Testis (tissue), 3 donors: ENCODE data around the gene TCF12. TPM values are rescaled to one million over a fixed set of nuclear protein-coding genes. Genes with fewer than 3 reads are reported as not detected.

Source experiments
- DNase-seq: peaks from one replicate; pipeline ENCODE4 v3.0.0-alpha.2; 2019
- H3K27ac ChIP-seq, 2 donors: fragments of 200-600 bp; sonication (generic); one replicate each; pipeline ENCODE4 v1.5.1; 2019
- H3K27me3 ChIP-seq: fragments of 200-600 bp; sonication (generic); one replicate; pipeline ENCODE4 v1.5.1; 2019
- H3K36me3 ChIP-seq: fragments of 200-600 bp; sonication (generic); one replicate; pipeline ENCODE4 v1.5.1; 2017; ENCODE audit warnings: low read depth; ENCODE audit errors: missing control alignments
- H3K4me1 ChIP-seq: fragments of 200-600 bp; sonication (generic); one replicate; pipeline ENCODE4 v1.5.1; 2019
- H3K4me3 ChIP-seq, 2 donors: fragments of 200-600 bp; sonication (generic); one replicate each; pipeline ENCODE4 v1.5.1; 2017 to 2019
- H3K9me3 ChIP-seq: fragments of 200-600 bp; sonication (generic); one replicate; pipeline ENCODE4 v1.5.1; 2017
- POLR2A ChIP-seq: fragments of 450-650 bp; IDR thresholded peaks from one replicate; pipeline ENCODE4 v1.6.1; 2017; ENCODE audit warnings: antibody characterized with exemption, mild to moderate bottlenecking, moderate library complexity
- WGBS, 2 donors: methylation state at CpG; one replicate each; pipeline ENCODE4 v1.1.5; 2018; 5-methylcytosine and 5-hydroxymethylcytosine counted together
- intact Hi-C: fragments of 100-400 bp; cut with DNase I; formaldehyde crosslinking; loops from one replicate; pipeline ENCODE4 v1.15.1; 2023; ENCODE audit warnings: low total_unique reads
- polyA plus RNA-seq: library from polyadenylated mRNA; stranded (reverse); fragments of 350-450 nt; fragmentation: Illumina TruSeq; extraction: RNeasy Lipid Tissue Mini Kit (QIAGEN cat#74804); gene quantifications from one replicate; pipeline ENCODE4 v1.2.3, GENCODE V29; 2014; ENCODE audit warnings: low read depth, low replicate concordance; ENCODE audit not compliant: insufficient read depth
- total RNA-seq, 2 donors: library from RNA; depleted of rRNA; stranded (reverse); fragments of >200 nt; gene quantifications; one replicate each; pipeline ENCODE4 v1.2.3, GENCODE V29; 2016
- TF ChIP-seq, protein P1 (sequence below), 3 experiments: fragments of 450-650 bp in 2 of 3; fragments of 200-600 bp in 1 of 3; sonication (generic) in 1 of 3; IDR thresholded peaks; one replicate each; pipeline ENCODE4 v1.5.1; 2016 to 2019; ENCODE audit warnings: antibody characterized with exemption in 3 of 3, mild to moderate bottlenecking in 2 of 3, moderate library complexity in 1 of 3

Gene TCF12
- total and polyA plus RNA-seq, 3 donors from 2014 or later, result 51.8 to 152 (median 146) TPM

DNA sequence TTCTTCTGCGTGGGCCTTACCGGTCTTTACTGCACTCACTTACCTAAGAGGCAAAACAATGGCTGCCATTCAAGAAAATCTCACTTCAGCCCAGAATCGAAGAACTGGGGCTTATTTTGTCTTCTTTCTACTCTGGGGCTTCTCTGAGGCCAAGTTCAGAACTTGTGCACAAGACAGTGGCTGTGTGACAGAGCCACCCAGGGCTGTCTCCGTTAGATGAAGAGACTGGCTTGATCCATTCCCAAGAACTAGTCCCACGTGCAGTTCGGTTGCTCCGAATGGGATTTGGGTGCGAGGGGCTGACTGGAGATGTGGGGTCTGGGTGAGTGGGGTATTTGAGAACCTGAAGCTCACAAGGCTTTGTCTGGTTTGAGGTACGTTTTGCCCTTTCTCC is 795 bp upstream of the TCF12 start:
- Histone ChIP-seq H3K9me3 (no peaks in the 10 kb centered on the region), H3K36me3 (no peaks in the 10 kb centered on the region), H3K27ac (peak overlapping the region; percentile 98), H3K4me1 (peaks cover 6% of the 10 kb centered on the region), H3K27me3 (no peaks in the 10 kb centered on the region), H3K4me3 (peak overlapping the region; percentile 94 to 95)
- intact Hi-C loops, result no loop called here
- WGBS, 2 donors, result 3 to 12% methylated on average over 9 of the region's 9 CpGs
- no peak for TF ChIP-seq POLR2A
- TF ChIP-seq, protein P1, sequence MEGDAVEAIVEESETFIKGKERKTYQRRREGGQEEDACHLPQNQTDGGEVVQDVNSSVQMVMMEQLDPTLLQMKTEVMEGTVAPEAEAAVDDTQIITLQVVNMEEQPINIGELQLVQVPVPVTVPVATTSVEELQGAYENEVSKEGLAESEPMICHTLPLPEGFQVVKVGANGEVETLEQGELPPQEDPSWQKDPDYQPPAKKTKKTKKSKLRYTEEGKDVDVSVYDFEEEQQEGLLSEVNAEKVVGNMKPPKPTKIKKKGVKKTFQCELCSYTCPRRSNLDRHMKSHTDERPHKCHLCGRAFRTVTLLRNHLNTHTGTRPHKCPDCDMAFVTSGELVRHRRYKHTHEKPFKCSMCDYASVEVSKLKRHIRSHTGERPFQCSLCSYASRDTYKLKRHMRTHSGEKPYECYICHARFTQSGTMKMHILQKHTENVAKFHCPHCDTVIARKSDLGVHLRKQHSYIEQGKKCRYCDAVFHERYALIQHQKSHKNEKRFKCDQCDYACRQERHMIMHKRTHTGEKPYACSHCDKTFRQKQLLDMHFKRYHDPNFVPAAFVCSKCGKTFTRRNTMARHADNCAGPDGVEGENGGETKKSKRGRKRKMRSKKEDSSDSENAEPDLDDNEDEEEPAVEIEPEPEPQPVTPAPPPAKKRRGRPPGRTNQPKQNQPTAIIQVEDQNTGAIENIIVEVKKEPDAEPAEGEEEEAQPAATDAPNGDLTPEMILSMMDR (IDR thresholded peaks at IDR 0.05), result no peak
- peak; percentile 47 for DNase-seq

DNA sequence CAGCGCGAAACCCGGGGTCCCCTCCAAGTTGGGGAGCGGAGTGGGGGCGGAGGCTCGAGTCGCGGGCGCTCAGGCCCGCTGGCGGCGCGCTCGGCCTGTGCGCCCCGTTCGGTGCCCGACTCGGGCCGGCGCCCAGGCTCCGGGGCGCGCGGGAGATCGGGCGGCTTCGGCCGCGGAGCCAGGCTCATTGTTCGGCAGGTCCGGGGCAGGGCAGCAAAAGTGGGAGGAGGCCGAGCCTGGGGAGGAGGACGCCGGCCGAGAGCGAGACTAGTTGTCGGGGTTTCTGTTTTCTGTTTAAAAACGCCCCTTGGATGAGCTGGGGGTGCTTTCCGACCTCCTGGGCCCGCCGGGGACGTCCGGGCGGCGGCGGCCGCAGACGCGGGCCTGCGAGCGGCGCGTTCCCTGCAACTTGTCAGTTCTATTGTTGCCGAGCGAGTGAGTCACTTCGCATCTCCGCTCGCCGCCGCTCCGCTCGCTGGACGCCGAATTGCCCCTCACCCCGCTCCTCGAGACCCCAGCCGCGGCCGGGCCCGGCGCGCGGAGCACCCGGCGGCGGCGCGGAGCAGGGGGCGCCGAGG is 676 bp downstream of the TCF12 start:
- WGBS, 2 donors, result 0% methylated on average over 73 of the region's 81 CpGs; no CpG with 5 or more reads in 1 of the 2 donors
- Histone ChIP-seq H3K4me1 (peaks cover 16% of the 10 kb centered on the region), H3K4me3 (peak overlapping the region; percentile 94 to 95), H3K27me3 (no peaks in the 10 kb centered on the region), H3K9me3 (no peaks in the 10 kb centered on the region), H3K27ac (peak overlapping the region; percentile 98), H3K36me3 (no peaks in the 10 kb centered on the region)
- DNase-seq, result peak; percentile 51
- TF ChIP-seq, protein P1 (IDR thresholded peaks at IDR 0.05), result no peak
- no peak for TF ChIP-seq POLR2A
- intact Hi-C loops, result no loop called here

DNA sequence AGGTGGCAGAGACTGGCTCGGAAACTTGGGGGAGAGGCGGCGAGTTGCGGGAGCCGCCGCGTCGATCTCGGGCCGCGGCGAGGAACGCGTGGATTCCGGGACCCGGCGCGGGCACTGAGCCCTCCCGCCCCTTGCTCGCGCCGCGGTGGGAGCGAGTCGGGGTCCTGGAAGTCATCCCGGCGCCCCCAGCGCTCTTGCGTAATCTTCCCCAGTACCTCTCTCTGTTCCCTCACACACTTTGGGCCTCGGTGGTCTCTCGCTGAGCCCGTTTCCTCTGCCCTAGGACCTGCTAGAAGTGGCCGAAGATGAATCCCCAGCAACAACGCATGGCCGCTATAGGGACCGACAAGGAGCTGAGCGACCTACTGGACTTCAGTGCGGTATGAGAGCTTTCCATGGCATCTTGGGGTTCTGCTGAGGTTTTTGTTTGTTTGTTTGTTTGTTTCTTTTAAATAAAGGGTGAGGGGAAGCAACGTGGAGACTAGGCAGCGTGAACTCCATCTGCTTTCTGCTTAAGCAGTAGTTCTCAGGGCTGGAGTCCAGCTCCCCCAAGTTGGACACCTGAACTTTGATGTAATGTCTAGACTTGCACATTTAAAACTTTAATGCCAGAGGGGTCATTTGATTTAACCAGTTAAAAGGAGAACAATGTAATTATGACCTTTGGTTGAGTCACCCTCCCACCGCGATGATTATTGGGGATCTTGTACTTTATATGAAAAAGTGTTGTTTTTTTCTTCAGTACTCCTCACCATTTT is 1.3 kb downstream of the TCF12 start:
- peaks cover 16% of the 10 kb centered on the region for H3K4me1 ChIP-seq
- no peak for TF ChIP-seq POLR2A
- TF ChIP-seq, protein P1 (IDR thresholded peaks at IDR 0.05), result no peak
- peak overlapping the region; percentile 94 to 95 for H3K4me3 ChIP-seq
- peak; percentile 69 for DNase-seq
- no peaks in the 10 kb centered on the region for H3K9me3 ChIP-seq
- H3K36me3 ChIP-seq, result no peaks in the 10 kb centered on the region
- no peaks in the 10 kb centered on the region for H3K27me3 ChIP-seq
- WGBS, 2 donors, result 1 to 2% methylated on average over 15 to 28 of the region's 42 CpGs
- H3K27ac ChIP-seq, result peak overlapping the region; percentile 98
- intact Hi-C loops, result no loop called here

DNA sequence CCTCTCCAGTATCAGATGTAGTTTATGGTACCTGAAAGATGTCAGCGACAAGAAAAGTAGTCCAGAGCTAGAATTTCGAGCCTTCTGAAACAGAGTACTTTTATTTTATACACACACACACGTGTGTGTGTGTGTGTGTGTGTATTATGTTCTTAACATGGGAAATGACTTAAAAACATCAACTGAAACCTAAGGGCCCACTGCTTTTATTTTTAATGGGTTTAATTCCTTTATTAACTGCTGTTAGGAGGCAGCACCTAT is 1.9 kb downstream of the TCF12 start:
- intact Hi-C loops, result no loop called here
- Histone ChIP-seq H3K4me1 (peaks cover 16% of the 10 kb centered on the region), H3K4me3 (peak overlapping the region; percentile 94 to 95), H3K36me3 (no peaks in the 10 kb centered on the region), H3K27ac (peak overlapping the region in 1 of 2 donors; percentile 98), H3K9me3 (no peaks in the 10 kb centered on the region), H3K27me3 (no peaks in the 10 kb centered on the region)
- TF ChIP-seq, protein P1 (IDR thresholded peaks at IDR 0.05), result no peak
- no peak for TF ChIP-seq POLR2A
- WGBS, 2 donors, result 3 to 7% methylated on average over 3 of the region's 3 CpGs
- DNase-seq, result no peak

DNA sequence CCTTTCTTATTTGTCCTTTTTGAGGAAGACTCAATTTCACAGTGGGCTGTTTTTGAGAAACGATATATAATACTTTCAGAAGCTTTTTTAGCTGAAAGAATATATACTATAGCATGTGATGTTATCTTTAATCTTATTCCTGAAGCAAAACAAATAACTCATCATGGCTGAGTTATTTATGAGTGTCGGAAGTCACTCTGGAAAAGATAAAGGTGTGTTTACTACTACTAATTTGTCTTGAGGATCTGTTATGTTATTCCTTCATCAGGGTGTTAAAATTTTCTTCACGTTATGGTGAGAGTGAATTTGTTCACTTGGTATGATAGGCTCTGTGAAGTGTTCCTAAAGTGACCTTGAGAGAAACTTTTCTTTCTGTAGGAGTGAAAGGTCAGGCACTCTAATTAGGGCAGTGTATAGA is 4.7 kb downstream of the TCF12 start:
- Histone ChIP-seq H3K4me3 (no peak overlapping the region), H3K9me3 (no peaks in the 10 kb centered on the region), H3K4me1 (peaks cover 9% of the 10 kb centered on the region), H3K27ac (no peak overlapping the region), H3K27me3 (no peaks in the 10 kb centered on the region), H3K36me3 (no peaks in the 10 kb centered on the region)
- no peak for DNase-seq
- TF ChIP-seq, protein P1 (IDR thresholded peaks at IDR 0.05), result no peak
- no peak for TF ChIP-seq POLR2A
- WGBS, 2 donors, result 54 to 70% methylated on average over 3 of the region's 3 CpGs
- intact Hi-C loops, result no loop called here
